Muscle of arm (tissue), 12 donors: ENCODE data around the gene SETD7. TPM values are rescaled to one million over a fixed set of nuclear protein-coding genes. Genes with fewer than 3 reads are reported as not detected.

Experiments
- DNase-seq: peaks from one replicate; pipeline ENCODE4 v3.0.0-alpha.2; 2013
- polyA plus RNA-seq, 12 donors: library from polyadenylated mRNA; unstranded; fragments of 120-200 nt; gene quantifications; one replicate each; pipeline ENCODE4 v1.2.1, GENCODE V29; 2013; ENCODE audit not compliant: insufficient read length in 12 of 12

The SETD7 gene
- polyA plus RNA-seq, 12 donors, result 42.3 to 112 (median 91.6) TPM; not detected in 1

- DNase-seq, result no peak
Measured at GRCh38 chr4:139581096-139581495, 25.1 kb upstream of the SETD7 start.

DNA sequence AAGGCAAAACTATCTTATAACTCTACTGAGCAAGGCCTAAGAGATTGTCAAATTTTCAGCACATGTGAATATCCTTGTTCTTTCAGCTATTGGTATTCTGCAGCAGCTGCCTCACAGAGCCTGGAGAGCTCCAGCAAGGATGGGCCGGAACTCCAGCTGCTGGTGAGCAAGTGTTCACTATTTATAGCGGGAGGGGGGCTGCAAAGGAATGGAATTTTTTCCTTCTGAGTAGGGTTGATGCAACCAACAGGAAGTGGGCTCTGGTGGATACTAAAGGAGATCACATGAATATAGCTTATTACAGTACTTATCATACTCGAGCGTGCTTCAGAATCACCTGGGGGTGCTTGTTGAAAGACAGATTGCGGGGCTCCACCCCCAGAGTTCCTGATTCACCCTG lies 20.2 kb upstream of the SETD7 start:
- DNase-seq, result no peak

GRCh38 chr4:139575072-139575471 lies 19.1 kb upstream of the SETD7 start:
- DNase-seq, result no peak

DNA sequence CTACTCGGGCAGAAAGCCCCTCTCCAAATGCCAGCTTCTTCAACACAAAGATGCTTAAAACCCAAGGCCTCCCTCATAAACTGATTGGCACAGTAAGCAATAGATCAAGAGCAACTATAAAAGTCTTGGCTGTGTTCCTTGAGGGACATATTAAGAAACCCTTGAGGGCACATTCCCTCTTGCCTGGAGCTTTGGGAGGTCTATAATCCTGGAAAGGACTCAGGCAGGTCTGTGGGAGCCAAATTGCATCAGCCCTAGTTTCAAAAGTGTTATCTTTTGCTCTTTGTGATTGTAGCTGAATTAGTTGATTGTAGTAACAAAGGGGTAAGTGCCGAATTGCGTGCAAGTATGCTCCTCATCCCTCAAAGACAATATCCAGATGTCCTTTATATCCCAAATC lies 18.6 kb upstream of the SETD7 start:
- DNase-seq, result no peak

DNA sequence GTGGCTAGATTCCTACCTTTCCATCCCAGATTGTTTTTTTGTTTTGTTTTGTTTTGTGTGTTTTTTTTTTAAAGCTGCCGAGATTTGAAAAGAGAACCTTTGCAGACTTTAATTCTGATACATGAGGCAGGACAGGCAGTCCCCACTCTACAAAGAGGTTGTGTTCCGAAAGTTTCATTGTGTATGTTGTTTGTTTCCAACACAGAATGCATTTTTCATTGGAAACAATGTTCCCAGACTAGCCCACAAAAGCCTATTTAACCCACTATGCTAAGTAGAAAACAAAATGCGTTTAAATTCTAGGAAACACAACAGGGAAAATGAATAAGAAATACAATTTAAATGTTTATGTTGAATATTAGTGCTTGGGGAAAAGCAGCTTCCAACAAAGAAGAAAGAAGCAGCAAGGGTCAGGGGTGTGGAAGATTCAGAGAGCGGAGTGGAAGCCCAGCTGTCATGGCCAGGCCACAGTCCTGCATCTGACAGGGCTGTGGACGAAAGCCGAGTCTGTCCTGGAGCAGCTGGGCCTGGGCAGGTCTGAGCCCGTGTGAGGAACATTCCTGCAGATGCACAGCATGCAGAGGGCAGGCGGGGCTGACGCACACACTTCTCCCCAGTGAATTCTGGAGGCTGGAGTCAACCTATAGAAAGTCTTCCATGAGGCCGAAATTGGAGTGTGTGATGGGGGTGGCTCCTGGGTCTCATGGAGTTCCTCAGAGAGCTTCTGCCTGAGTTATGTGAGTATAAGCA lies 12.4 kb upstream of the SETD7 start:
- DNase-seq, result peak; percentile 71

- no peak for DNase-seq
Measured at GRCh38 chr4:139567159-139567870, 11.3 kb upstream of the SETD7 start.

DNA sequence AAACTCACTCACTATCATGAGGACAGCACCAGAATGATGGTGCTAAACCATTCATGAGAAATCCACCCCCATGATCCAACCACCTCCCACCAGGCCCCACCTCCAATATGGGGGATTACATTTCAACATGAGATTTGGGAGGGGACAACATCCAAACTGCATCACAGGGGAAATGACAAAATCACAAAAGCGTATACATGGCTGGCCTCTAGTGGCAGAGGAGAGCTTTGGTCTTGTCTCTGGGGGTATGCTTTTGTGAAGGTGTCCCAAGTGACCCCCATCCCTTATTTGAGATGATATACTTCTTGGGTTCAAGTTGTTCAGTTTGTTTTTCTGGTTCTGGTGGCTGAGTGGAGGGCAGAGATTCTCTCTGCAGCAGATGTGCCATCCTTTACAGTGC lies 8.5 kb upstream of the SETD7 start:
- no peak for DNase-seq

DNA sequence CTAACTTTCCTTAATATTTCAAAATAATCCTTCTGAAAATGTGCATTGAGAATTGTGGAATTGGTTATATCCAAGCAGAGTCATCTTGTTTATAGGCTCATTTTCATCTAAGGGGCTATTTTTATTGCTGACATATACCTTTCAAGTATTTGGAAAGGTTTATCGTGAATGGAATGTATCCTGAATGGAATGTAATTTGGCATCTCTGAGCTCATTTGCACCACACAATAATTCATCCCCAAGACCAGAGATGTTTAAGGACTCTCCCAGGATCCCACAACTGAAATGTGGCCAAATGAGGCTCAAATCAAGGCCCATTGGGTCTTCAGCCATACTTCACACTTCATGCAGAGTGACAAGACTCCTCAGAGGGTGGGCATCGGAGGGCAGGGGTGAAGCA lies 7.5 kb upstream of the SETD7 start:
- no peak for DNase-seq

GRCh38 chr4:139562839-139563238 lies 6.8 kb upstream of the SETD7 start:
- DNase-seq, result no peak

DNA sequence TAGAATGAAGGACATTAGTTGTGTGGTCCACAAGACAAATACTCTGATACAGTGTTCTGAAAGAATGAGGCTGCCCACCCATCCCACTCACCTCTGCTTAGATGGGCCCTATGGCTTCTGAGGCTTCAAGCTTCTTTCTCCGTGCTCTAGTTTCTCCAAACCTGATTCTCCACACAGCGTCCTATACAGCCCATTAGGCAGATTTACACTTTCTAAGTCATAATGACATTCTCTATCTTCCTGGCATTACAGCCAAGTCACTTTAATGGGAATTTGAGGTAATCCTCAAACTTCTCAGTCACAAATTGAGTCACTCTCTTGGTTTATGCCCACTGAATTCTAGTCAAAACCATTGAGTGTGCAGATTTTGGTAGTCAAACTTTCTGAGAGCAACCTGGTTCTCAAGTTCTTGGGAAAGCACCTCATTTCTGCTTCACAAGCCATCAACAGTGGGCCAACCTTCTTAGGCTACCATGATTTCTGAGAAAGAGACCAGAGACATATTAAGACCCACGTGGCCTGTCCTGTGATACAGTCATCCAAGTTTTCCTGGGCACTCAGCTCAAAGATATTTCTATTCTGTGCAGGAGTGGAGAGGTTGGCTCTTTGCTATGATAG lies 6.2 kb upstream of the SETD7 start:
- no peak for DNase-seq

- no peak for DNase-seq
Measured at GRCh38 chr4:139560406-139561104, 4.5 kb upstream of the SETD7 start.

DNA sequence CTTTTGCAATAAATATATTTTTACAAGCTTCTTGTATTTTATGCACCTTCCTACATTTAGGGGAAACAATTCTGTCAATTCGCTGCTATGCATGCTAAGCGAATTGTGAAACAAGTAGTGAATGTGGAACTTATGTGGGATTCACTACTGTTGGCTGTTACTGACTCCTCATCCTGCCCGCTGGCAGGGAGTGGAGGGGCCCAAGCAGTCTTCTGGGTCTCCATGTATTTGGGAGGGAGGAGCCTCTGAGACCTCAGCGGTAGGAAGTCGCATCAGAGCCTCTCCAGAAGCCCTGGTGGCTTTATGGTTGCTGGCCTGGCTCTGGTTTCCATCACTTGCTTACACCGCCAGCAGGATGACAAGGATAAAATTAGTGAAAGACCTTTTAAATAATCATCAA lies 3.7 kb upstream of the SETD7 start:
- DNase-seq, result no peak

- no peak for DNase-seq
Measured at GRCh38 chr4:139559089-139559479, 3.1 kb upstream of the SETD7 start.

GRCh38 chr4:139558235-139559088 lies 2.4 kb upstream of the SETD7 start:
- no peak for DNase-seq

DNA sequence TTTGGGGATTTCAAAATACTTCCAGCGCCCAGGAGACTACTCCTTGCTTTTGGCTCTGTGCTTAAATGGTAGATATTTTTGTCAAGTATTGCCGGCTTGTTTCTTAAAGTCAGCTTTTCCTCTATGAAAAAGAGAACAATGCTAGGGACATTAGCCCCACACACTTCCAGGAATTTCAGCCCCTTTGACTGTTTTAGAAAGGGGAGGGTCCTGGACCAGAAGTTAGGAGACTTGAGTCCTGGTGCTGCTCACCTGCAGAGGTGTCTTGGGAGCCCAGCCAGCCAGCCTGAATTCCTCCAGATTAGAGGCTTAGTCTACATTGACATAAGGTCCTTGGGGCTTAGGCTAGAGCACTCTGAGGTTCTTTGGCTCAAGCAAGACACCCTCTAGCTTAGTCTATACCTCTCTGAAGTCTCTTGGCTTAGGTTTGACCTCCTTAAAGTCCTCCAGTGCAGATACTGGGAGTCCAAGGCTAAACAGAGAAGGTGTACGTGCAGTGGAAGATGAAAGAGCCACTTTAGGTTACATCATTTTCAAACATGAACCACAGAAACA lies 1.6 kb upstream of the SETD7 start:
- no peak for DNase-seq

DNA sequence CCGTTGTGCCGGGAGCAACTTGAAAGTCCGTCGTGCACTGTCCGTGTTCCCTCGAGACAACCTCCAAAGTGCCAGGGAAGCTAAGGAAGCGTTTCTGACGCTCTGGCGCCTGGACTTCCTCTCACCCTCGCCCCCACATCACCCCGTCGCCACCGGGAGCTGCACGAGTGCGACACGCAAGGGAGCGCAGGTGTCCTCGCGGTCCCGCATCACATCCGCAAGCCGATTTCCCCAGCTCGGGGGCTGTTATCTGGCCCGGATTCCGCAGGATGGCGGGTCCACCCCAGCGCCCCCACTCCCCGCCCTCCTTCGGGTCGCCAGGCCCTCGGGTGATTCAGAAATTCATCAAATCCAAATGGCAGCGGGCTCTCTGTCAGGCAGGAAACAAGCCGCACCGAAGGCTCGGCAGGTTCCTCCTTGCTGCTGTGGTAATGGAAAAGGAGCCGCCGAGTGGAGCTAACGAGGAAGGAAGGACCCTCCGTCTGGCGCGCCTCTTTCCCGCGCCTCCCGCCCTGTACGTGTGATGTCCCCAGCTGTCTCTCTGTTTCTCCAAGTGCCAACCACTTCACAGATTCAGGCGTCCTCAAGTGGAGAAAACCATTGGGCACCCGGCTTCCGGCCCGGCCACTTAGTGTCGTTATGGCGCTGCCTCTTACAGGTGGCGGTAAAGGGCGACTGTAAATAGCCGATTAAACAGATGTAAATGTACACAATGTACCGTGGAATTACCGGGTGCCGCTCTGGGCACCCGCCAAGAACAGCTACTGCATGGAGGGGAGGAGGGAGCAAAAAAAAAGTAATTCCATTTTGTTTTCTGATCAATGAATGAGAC lies 921 bp upstream of the SETD7 start:
- DNase-seq, result peak; percentile 67

GRCh38 chr4:139555705-139556070 lies 331 bp downstream of the SETD7 start:
- no peak for DNase-seq

- DNase-seq, result peak; percentile 94
Measured at GRCh38 chr4:139554893-139555704, 920 bp downstream of the SETD7 start.

DNA sequence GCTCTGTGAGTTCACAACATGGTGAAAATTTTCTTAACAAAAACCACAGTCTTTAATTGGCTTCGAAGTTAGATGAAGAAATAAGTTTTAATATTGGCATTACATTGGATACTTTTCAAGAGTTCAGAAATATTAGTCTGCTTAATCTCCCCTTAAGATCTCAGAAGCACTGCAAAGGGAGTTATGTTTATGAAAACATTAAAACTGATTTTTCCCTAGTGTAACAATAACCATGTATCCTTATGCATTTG lies 1.5 kb downstream of the SETD7 start:
- DNase-seq, result no peak
